ENCODE results near the gene CTF1.

Gene CTF1

GRCh38 chr16:30929167-30929566 lies 32.8 kb downstream of the CTF1 start:
- no peak overlapping the region for H3K27ac ChIP-seq (ENCODE audit: low read depth, low read length)
- H3K9me2 ChIP-seq (replicated peaks; ENCODE audit: control insufficient read depth, low read length) = no peaks in the 10 kb centered on the region
- no peak overlapping the region for H3K4me2 ChIP-seq (ENCODE audit: low read length)
- H3K79me2 ChIP-seq (ENCODE audit: control insufficient read depth, low read length) = peaks cover 12% of the 10 kb centered on the region
- peaks cover 25% of the 10 kb centered on the region for H3K4me1 ChIP-seq (ENCODE audit: control insufficient read depth, low read length)
- no peaks in the 10 kb centered on the region for H4K20me1 ChIP-seq (ENCODE audit: control insufficient read depth, insufficient read depth, low read depth, low read length)
- H3K9me3 ChIP-seq (ENCODE audit: control insufficient read depth, insufficient read depth, low read length) = no peaks in the 10 kb centered on the region
- H3K36me3 ChIP-seq (ENCODE audit: control insufficient read depth, low read length) = peaks cover 45% of the 10 kb centered on the region
- TF ChIP-seq EZH2phosphoT487 (IDR thresholded peaks at IDR 0.05; ENCODE audit: borderline replicate concordance, low read length) = no peak
- TF ChIP-seq, protein P1, sequence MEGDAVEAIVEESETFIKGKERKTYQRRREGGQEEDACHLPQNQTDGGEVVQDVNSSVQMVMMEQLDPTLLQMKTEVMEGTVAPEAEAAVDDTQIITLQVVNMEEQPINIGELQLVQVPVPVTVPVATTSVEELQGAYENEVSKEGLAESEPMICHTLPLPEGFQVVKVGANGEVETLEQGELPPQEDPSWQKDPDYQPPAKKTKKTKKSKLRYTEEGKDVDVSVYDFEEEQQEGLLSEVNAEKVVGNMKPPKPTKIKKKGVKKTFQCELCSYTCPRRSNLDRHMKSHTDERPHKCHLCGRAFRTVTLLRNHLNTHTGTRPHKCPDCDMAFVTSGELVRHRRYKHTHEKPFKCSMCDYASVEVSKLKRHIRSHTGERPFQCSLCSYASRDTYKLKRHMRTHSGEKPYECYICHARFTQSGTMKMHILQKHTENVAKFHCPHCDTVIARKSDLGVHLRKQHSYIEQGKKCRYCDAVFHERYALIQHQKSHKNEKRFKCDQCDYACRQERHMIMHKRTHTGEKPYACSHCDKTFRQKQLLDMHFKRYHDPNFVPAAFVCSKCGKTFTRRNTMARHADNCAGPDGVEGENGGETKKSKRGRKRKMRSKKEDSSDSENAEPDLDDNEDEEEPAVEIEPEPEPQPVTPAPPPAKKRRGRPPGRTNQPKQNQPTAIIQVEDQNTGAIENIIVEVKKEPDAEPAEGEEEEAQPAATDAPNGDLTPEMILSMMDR (IDR thresholded peaks at IDR 0.05; ENCODE audit: low read depth, low read length, poor library complexity, severe bottlenecking) = no peak
- no peak overlapping the region for H3K4me3 ChIP-seq (ENCODE audit: low read length)
- H3F3A ChIP-seq (ENCODE audit: control insufficient read depth, insufficient read depth) = peaks cover 4% of the 10 kb centered on the region; the same call in 1 of the 2 replicates
- no peaks in the 10 kb centered on the region for H3K27me3 ChIP-seq (ENCODE audit: control insufficient read depth, low read length)

DNA sequence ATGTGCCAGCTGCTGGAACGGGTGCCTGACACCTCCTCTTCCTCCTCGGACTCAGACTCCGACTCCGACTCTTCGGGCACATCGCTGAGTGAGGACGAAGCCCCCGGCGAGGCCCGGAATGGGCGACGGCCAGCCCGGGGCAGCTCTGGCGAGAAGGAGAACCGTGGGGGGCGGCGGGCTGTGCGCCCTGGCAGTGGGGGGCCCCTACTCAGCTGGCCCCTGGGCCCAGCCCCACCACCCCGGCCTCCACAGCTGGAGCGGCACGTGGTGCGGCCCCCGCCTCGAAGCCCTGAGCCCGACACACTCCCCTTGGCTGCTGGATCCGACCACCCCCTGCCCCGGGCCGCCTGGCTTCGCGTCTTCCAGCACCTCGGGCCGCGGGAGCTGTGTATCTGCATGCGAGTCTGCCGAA lies 33.8 kb downstream of the CTF1 start:
- no peaks in the 10 kb centered on the region for H3K9me3 ChIP-seq (ENCODE audit: control insufficient read depth, insufficient read depth, low read length)
- H3K4me1 ChIP-seq (ENCODE audit: control insufficient read depth, low read length) = peaks cover 17% of the 10 kb centered on the region
- peaks cover 49% of the 10 kb centered on the region for H3K36me3 ChIP-seq (ENCODE audit: control insufficient read depth, low read length)
- no peak overlapping the region for H3K27ac ChIP-seq (ENCODE audit: low read depth, low read length)
- no peak overlapping the region for H3K4me2 ChIP-seq (ENCODE audit: low read length)
- no peak overlapping the region for H3K4me3 ChIP-seq (ENCODE audit: low read length)
- H3F3A ChIP-seq (ENCODE audit: control insufficient read depth, insufficient read depth) = no peaks in the 10 kb centered on the region
- no peaks in the 10 kb centered on the region for H3K27me3 ChIP-seq (ENCODE audit: control insufficient read depth, low read length)
- H4K20me1 ChIP-seq (ENCODE audit: control insufficient read depth, insufficient read depth, low read depth, low read length) = no peaks in the 10 kb centered on the region
- peaks cover 2% of the 10 kb centered on the region for H3K79me2 ChIP-seq (ENCODE audit: control insufficient read depth, low read length)
- H3K9me2 ChIP-seq (replicated peaks; ENCODE audit: control insufficient read depth, low read length) = no peaks in the 10 kb centered on the region
- TF ChIP-seq, protein P1 (IDR thresholded peaks at IDR 0.05; ENCODE audit: low read depth, low read length, poor library complexity, severe bottlenecking) = no peak
- no peak for TF ChIP-seq EZH2phosphoT487 (IDR thresholded peaks at IDR 0.05; ENCODE audit: borderline replicate concordance, low read length)

DNA sequence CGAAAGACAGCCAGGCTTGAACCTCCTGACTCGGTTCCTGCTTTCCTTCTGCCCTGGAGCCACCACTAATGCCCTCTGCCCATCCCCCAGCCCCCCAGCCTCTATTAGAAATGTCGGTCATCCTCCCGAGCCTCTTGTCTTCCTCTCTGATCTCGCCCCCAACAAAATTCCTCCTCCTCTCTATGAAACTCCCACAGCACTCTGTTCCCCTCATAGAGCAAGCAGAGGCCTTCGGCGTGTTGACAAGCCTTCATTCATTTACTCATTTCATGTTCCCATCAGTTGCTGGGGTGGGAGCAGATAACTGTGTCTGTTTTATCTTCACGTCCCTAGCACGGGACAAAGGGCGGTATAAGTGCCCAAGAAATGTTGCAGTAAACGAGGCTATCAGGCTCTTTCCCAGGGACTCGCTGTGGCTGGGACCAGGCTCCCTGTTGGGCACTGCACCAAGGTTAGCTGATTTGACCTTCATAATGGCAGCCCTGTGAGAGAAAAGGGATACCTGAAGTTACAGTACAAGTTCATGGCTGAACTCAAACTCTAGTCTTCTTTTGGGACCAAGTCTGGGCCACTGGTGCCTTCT lies 34.7 kb downstream of the CTF1 start:
- H3K36me3 ChIP-seq (ENCODE audit: control insufficient read depth, low read length) = peaks cover 52% of the 10 kb centered on the region
- H3K4me2 ChIP-seq (ENCODE audit: low read length) = no peak overlapping the region
- H3K9me3 ChIP-seq (ENCODE audit: control insufficient read depth, insufficient read depth, low read length) = no peaks in the 10 kb centered on the region

More for the DNA sequence above, 34.7 kb downstream of the CTF1 start:
- H3K4me3 ChIP-seq (ENCODE audit: low read length) = no peak overlapping the region
- H3K9me2 ChIP-seq (replicated peaks; ENCODE audit: control insufficient read depth, low read length) = no peaks in the 10 kb centered on the region
- H3K27ac ChIP-seq (ENCODE audit: low read depth, low read length) = no peak overlapping the region
- H4K20me1 ChIP-seq (ENCODE audit: control insufficient read depth, insufficient read depth, low read depth, low read length) = no peaks in the 10 kb centered on the region
- no peak for TF ChIP-seq EZH2phosphoT487 (IDR thresholded peaks at IDR 0.05; ENCODE audit: borderline replicate concordance, low read length)
- TF ChIP-seq, protein P1 (IDR thresholded peaks at IDR 0.05; ENCODE audit: low read depth, low read length, poor library complexity, severe bottlenecking) = no peak
- no peaks in the 10 kb centered on the region for H3F3A ChIP-seq (ENCODE audit: control insufficient read depth, insufficient read depth)
- H3K27me3 ChIP-seq (ENCODE audit: control insufficient read depth, low read length) = no peaks in the 10 kb centered on the region
- peaks cover 11% of the 10 kb centered on the region for H3K4me1 ChIP-seq (ENCODE audit: control insufficient read depth, low read length)
- no peaks in the 10 kb centered on the region for H3K79me2 ChIP-seq (ENCODE audit: control insufficient read depth, low read length)

All from DOHH2 (cell line).